ENCODE results near the gene HCN2.

HCN2 gene

GRCh38 chr19:570937-571565, 18.6 kb upstream of the HCN2 start:
- H3K4me3 ChIP-seq (ENCODE audit: low read depth, low read length): peak overlapping the region; percentile 54

DNA sequence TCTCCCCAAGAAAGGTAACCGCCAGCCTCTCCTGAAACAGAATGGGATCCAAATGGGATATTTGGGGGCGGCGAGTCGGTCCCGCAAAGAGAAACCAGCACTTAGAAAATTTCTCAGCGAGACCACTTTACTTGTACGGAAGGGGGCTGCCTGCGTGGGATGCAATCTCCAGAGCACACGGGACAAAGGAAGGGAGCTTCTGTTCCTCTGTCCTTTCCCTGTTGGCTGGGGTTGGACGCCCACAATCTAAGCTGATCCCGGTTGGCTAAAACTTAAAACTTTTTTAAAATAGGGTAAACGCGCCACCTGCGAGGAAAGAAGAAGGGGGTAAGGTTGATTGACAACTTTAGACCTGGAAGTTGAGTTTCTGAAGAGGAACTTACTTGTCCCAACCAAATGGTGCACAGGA, 18.1 kb upstream of the HCN2 start:
- H3K4me3 ChIP-seq (ENCODE audit: low read depth, low read length): peak overlapping the region; percentile 54

DNA sequence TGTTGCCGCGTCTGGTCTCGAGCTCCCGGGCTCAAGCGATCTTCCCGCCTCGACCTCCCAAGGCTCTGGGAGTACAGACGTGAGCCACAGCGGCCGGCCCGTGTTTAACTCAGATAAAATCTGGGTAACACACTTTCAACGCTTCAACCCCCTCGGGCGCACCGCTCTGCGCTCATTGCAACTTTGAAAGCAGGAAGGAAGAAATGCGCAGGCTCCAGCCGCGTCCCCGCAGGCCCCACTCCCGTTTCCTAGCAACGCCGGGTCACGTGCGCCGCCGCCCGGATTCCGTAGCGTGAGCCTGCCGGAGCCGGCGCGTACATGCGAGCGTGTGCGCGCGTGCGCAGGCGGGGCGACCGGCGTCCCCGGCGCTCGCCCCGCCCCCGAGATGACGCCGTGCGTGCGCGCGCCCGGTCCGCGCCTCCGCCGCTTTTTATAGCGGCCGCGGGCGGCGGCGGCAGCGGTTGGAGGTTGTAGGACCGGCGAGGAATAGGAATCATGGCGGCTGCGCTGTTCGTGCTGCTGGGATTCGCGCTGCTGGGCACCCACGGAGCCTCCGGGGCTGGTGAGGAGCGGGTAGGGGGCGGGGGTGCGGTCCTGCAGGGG, 17.4 kb upstream of the HCN2 start, which contains the start of gene BSG:
Gene BSG, plus strand, starts transcription at position 457 of the 603 bp plus-strand sequence. Its CDS starts 39 bp downstream, at position 496.
- H3K4me3 ChIP-seq (ENCODE audit: low read depth, low read length): peak within 1 kb of the TSS; percentile 94

GRCh38 chr19:572743-573518, 16.8 kb upstream of the HCN2 start:
- H3K4me3 ChIP-seq (ENCODE audit: low read depth, low read length): peak overlapping the region; percentile 94

DNA sequence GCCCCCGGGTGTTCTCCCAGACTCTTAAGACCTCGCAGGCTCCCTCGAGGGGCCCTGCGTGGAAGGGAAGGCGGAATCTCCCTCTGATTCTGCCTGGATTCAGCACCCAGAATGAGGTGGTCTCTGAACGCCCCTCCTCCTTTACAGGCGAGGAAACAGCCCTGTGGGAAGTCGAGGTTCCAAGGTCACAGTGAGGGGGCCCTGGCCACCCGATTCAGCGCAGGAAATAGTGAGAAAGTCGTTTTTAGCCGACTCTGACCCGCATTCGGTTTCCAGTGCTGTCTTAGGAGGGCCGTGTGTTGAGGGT, 16.2 kb upstream of the HCN2 start:
- peak overlapping the region; percentile 94 for H3K4me3 ChIP-seq (ENCODE audit: low read depth, low read length)

DNA sequence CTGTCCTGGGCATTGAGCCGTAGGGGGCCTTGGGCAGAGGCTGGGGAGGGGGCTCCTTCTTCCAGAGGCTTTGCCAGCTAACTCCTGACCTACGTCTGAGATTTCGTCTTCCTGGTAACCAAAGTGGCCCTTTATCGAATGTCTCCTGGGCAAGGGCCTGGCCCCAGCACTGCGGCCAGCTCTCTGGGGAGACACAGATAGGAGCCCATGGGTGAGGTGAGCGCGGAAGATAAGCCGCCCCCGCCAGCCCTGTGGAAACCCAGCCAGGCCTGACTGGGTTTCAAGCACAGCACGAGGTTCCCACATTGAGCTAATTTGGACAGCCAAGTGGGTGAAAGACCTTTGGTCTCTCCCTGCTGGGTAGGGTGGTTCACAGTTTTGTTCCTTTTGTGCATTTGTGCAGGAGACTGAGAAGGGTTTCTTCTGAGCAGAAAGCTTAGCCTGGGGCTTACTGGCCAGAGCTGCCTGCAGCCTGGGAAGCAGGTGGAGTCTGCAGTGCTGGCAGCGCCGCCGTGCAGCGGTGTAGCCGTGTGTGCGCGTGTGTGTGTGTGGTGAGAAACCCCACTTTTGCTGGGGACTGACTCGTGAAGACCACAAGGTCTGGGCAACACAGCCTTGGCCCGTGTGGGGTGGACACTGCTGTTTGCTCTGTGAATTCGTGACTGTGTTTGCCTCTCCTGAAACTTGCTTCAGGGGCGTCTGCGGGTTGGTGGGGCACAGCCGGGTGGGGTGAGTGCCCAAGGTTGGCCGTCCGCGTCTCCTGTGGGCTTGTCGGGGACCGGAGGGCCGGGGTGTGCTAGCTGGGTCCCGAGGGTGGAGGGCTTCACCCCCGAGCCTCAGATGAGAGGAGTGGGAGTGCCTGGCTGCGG, 14.8 kb upstream of the HCN2 start:
- no peak overlapping the region for H3K4me3 ChIP-seq (ENCODE audit: low read depth, low read length)

DNA sequence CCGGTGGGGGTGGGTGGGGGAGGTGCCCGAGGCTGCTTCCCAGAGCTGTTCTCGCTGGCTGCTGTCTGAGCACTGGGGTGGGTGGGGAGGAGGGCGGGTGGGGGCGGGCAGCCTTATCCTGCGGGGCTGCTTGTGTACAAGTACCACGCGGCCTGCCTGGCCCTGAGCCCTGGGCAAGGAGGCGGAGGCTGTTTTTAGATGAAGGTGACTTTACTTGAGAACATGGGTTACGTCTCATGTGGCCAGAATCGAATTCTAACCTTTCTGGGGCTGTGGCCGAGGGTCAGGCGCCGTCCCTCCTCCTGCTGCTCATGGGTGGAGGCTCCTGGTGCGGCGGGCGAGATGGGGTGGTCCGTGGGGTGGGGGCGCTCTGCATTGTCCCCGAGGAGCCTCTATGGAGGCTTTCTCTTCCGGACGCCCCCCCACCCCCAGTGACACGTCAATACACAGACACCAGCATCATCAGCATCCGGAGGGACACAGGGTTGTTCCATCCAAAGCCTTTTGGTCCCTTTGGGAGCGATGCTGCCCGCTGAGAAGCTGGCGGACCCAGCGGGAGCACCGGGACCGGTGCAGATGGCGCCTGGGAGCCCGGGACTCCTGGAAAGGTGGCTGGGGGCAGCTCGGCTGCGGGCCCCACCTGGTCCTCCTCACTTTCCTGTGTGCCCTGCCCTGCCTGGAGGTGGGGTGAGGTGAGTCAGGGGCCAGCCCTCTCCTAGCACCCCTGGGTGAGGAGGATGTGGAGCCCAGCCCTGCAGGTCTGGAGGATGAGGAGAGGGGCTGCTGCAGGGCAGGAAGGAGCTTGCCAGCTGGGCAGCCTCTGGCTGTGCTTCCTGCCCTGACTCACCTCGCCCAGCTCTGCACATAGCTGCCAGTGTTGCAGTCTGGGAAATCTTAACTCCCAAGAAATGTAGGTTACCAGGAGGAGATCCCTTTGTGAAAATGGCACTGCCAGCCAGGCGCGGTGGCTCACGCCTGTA, 13.9 kb upstream of the HCN2 start:
- H3K4me3 ChIP-seq (ENCODE audit: low read depth, low read length): no peak overlapping the region

- H3K4me3 ChIP-seq (ENCODE audit: low read depth, low read length): no peak overlapping the region
These were observed 12.8 kb upstream of the HCN2 start for GRCh38 chr19:576768-577438.

GRCh38 chr19:577439-578392, 12.0 kb upstream of the HCN2 start:
- no peak overlapping the region for H3K4me3 ChIP-seq (ENCODE audit: low read depth, low read length)

DNA sequence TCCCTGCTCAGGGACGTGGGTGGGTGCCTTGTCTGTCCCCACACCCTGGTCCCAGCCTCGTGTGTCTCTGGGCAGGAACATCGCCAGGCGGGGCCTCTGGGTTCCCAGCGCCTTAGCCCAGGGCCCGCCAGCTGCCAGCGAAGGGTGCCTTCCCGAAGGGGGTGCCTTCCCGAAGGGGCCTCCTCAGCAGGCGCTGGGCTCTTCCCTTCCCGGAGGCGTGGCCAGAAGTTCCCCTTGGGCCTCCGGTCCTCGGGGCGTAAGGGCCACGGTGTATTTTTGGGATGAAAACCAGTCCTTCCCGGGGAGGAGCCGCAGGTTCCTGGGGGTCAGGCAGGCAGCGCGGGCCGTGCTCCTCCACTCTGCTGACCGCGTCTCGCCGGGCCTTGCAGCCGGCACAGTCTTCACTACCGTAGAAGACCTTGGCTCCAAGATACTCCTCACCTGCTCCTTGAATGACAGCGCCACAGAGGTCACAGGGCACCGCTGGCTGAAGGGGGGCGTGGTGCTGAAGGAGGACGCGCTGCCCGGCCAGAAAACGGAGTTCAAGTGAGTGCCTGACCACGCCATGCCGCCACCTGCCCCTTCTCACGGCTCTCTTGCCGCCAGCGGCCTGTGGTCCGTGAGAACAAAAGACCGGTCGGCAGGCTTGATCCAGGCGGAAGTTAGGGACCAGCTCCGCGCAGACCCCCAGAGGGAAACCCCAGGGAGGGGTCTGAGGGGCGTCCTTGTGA, 10.4 kb upstream of the HCN2 start:
- H3K4me3 ChIP-seq (ENCODE audit: low read depth, low read length): no peak overlapping the region

DNA sequence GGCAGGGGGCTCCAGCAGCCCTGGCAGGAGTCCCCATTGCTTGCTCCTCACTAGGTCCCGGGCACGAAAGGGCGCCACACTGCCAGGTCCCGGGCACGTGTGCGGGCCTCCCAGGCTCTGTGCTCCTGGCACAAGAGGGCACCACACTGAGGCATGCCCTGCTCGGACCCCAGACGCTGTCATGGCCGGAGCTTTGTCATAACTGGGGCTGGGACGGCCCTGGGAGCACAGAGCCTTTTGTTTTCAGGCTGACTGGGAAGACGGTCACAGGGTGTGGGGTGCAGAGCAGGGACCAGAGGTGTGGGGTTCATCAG, 9.9 kb upstream of the HCN2 start:
- no peak overlapping the region for H3K4me3 ChIP-seq (ENCODE audit: low read depth, low read length)

- no peak overlapping the region for H3K4me3 ChIP-seq (ENCODE audit: low read depth, low read length)
These were observed 9.3 kb upstream of the HCN2 start for GRCh38 chr19:580274-580835.

DNA sequence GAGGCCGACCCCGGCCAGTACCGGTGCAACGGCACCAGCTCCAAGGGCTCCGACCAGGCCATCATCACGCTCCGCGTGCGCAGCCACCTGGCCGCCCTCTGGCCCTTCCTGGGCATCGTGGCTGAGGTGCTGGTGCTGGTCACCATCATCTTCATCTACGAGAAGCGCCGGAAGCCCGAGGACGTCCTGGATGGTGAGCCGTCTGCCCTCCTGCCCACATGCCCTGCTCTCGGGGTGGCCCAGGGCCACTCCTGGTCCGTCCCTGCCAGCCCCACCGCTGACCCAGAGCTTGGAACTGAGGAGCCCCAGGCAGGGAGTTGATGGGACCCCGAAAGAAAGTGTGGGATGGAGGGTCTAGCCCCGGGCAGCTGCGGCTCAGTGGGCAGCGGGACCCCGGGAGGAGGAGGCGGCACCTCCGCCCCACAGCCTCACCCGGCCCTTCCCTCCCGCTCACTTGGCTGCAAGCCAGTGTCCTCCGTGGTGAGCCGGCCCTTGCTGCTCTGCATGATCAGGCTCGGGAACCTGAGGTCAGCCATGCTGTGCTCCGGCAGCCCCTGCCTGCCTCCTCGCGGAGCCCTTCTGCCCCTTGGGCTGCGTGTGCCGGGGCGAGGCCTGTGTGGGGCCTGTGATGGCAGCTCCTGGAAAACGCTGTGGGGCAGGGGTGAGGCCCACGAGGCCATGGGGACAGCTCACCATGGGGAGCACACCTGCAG, 8.1 kb upstream of the HCN2 start:
- no peak overlapping the region for H3K4me3 ChIP-seq (ENCODE audit: low read depth, low read length)

- H3K4me3 ChIP-seq (ENCODE audit: low read depth, low read length): no peak overlapping the region
These were observed 7.0 kb upstream of the HCN2 start for GRCh38 chr19:582497-583197.

DNA sequence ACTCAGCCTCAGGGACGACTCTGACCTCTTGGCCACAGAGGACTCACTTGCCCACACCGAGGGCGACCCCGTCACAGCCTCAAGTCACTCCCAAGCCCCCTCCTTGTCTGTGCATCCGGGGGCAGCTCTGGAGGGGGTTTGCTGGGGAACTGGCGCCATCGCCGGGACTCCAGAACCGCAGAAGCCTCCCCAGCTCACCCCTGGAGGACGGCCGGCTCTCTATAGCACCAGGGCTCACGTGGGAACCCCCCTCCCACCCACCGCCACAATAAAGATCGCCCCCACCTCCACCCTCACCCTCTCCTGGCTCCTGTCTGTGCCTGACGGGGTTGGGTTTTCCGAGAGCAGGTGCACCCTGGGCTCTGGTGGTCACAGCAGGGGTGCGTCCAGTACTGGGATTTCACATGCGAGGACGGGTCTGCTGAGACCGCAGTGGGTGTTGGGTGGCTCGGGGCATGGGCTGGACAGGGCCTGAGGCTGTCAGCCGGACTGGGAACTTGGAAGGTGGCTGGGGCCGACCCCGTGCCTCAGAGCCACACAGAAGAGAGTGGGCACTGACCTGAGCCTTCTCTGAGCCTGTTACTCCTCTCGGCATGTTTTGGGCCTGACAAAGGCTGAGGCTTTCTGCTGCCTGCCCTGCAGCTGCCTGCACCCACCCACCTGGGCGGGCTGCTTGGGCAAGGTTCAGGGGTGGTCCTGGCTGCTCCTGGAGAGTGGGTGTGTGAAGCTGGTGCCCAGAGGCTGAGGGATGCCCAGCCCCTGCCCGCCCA, 6.3 kb upstream of the HCN2 start:
- H3K4me3 ChIP-seq (ENCODE audit: low read depth, low read length): no peak overlapping the region

GRCh38 chr19:583968-584239, 5.8 kb upstream of the HCN2 start:
- no peak overlapping the region for H3K4me3 ChIP-seq (ENCODE audit: low read depth, low read length)
